Astrocyte of the spinal cord (primary cell): ENCODE measurements around the gene SYNE4.

Experiments used
- DNase-seq: peaks from one replicate; pipeline ENCODE4 v3.0.0; 2011; ENCODE audit warnings: low read depth, low spot score
- H3K4me3 ChIP-seq: 2 replicates; pipeline ENCODE4 v1.5.1; 2011; ENCODE audit warnings: low read depth, mild to moderate bottlenecking, low read length, moderate library complexity
- in situ Hi-C: cut with HindIII; loops from 2 replicates; pipeline ENCODE4 v1.10.0; 2017; ENCODE audit warnings: low sequenced_read_pairs
- TF ChIP-seq, protein P1 (sequence below): IDR thresholded peaks from 2 replicates; pipeline ENCODE4 v1.5.1; 2012; ENCODE audit warnings: low read depth, mild to moderate bottlenecking, low read length, inconsistent platforms

Gene SYNE4

DNA sequence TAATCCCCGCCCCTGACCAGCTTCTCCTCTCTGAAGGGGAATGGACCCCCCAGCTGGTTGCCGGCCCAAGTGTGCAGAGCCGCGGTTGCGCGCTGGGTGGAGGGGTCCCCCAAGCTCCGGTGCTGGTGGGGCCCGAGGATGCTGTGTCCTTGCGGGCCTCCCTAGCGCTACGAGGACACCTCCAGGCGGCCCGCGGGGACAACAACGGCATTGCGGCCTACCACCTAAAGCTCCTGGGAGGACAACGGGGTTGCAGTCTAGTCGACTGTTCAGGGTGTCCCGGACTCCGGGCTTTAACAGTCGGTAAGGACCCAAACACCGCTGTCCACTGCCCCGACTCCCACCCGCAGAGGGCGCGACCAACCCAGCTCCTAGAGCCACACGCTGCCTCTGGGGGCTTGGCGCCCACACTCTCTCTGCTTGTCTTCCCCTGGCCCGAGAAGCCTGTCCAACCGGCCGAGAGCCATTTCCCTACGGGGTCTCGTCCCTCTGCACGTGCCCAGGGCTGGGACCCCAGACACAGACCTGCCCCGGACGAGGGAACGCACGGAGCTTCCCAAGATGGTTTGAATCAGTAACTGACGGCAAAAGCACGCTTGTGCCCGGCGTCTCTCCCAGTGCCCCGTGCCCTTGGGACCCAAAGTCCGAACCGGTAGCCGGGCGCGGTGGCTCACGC, 14.6 kb downstream of the SYNE4 start:
- in situ Hi-C loops, result no loop called here
- DNase-seq, result no peak
- H3K4me3 ChIP-seq, result peak overlapping the region; percentile 71
- TF ChIP-seq, protein P1, sequence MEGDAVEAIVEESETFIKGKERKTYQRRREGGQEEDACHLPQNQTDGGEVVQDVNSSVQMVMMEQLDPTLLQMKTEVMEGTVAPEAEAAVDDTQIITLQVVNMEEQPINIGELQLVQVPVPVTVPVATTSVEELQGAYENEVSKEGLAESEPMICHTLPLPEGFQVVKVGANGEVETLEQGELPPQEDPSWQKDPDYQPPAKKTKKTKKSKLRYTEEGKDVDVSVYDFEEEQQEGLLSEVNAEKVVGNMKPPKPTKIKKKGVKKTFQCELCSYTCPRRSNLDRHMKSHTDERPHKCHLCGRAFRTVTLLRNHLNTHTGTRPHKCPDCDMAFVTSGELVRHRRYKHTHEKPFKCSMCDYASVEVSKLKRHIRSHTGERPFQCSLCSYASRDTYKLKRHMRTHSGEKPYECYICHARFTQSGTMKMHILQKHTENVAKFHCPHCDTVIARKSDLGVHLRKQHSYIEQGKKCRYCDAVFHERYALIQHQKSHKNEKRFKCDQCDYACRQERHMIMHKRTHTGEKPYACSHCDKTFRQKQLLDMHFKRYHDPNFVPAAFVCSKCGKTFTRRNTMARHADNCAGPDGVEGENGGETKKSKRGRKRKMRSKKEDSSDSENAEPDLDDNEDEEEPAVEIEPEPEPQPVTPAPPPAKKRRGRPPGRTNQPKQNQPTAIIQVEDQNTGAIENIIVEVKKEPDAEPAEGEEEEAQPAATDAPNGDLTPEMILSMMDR, result peak; percentile 1

DNA sequence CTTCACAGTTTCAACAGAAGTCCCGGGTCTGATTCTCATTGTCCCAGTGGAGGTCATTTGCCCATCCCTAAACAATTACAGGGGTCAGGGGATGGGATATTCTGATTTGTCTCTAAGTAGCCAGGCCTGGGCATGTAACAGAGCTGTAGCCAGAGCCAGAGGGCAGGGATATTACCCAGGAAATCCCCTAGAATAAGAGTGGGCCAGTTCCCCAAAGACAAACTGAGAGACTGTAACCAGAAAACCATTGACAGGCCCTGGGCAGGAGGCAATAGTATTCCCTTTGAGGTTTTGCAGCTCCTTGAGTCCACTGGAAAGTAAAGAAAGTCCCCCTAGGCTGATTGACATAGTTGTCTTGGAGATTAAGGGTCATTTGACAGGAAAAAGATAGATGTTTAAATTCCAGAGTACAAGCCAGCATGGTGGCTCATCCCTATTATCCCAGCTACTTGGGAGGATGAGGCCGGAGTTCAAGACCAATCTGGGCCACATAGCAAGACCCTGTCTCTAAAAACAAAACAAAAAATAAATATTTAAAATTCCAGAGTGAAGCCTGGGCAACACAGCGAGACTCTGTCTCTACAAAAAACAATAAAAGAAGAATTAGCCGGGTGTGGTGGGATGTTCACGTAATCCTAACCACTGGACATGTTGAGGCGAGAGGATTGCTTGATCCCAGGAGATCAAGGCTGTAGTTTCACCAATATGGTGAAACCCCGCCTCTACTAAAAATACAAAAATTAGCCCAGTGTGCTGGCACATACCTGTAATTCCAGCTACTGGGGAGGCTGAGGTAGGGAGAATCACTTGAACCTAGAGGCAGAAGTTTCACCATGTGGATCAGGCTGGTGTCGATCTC, 15.5 kb downstream of the SYNE4 start:
- no peak for DNase-seq
- TF ChIP-seq, protein P1, result no peak
- in situ Hi-C loops, result no loop called here
- no peak overlapping the region for H3K4me3 ChIP-seq

DNA sequence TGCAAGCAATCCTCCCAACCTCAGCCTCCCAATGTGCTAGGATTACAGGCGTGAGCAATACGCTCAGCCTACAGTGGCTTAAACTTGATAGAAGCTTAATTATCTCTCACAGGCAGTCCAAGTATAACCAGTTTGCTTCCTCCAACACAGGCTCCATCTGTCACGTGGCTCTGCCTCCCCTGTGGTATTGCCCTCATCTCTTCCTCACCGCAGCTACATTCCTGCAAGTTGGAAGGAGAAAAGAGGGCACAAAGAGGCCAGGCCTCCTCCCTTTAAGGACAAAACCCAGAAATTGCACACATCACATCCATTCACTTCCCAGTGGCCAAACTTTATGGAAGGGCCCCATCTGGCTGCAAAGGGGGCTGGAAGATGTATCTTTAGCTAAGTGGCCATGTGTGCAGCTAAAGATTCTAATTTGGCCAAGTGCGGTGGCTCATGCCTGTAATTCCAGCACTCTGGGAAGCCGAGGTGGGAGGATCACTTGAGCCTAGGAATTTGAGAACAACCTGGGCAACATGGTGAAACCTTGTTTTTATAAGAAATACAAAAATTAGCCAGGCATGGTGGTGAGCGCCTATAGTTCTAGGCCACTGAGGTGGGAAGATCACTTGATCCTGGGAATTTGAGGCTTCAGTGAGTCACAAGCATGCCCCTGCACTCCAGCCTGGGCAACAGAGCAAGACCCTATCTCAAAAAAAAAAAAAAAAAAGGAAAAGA, 16.7 kb downstream of the SYNE4 start:
- in situ Hi-C loops, result no loop called here
- no peak overlapping the region for H3K4me3 ChIP-seq
- DNase-seq, result no peak
- TF ChIP-seq, protein P1, result no peak

DNA sequence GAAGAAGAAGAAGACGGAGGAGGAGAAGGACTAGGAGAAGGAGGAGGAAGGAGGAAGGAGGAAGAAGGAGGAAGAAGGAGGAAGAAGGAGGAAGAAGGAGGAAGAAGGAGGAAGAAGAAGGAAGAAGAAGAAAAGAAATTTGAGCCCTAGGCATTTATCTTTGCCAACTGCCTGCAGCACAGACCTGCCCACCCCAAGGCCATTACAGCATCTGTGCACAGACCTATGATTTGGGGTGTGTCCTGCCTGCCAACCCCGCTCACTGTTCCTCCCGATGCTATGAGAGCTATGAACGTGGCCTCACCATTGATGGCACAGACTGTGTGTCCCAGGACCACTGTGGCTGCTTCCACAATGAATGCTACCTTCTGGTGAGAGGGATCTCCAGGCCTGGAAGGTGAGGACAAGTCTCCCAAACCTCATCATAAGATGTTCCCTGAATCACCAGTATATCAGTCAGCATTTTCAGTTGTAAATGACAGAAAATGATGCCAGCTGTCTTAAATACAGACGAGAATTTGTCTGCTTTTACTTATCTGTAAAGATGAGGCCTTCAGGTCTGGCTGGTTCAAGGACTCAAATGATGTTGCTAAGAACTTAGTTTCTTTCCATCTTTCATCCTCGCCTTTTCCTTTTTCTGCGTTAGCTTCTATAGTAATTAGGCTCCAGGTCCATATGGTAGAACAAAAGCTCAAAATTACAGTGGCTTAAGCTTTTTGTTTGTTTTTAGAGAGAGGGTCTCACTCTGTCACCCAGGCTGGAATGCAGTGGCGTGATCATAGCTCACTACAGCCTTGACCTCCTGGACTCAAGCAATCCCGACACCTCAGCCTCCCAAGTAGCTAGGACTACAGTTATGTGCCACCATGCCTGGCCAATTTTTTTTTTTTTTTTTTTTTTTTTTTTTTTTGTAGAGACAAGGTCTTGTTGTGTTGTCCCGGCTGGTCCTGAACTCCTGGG, 17.6 kb downstream of the SYNE4 start:
- in situ Hi-C loops, result no loop called here
- TF ChIP-seq, protein P1, result no peak
- no peak overlapping the region for H3K4me3 ChIP-seq
- no peak for DNase-seq

DNA sequence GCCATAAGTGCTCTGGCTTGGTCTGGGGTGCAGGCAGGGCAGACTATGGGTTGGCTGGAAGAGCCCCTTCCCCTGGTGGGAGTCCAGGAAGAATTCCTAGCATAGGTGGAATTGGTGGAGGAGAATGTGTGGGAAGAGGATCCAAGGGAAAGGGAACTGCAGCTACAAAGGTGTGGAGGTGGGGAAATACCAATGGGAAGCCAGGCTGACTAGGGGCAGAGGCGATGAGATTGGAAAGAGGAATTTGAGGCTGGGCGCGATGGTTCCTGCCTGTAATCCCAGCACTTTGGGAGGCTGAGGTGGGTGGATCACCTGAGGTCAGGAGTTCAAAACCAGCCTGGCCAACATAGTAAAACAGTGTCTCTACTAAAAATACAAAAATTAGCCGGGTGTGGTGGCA, 18.5 kb downstream of the SYNE4 start:
- H3K4me3 ChIP-seq, result no peak overlapping the region
- TF ChIP-seq, protein P1, result no peak
- DNase-seq, result no peak
- in situ Hi-C loops, result no loop called here
